GM12892 (cell line): ENCODE results near the gene CCR8.
"Not testable (repeated sequence)": the region's sequence is repeated elsewhere in the genome, so short reads cannot be mapped to it uniquely, and the experiment has no call there.

Experiments used
- DNase-seq: peaks from one replicate; pipeline ENCODE4 v3.0.0; 2011; ENCODE audit not compliant: insufficient read length
- FAIRE-seq: peaks from 2 replicates; lab custom pipeline; 2011; peaks lifted over from hg19 to GRCh38; lab: Jason Lieb, UNC
- POLR2A ChIP-seq: IDR thresholded peaks from 2 replicates; pipeline ENCODE4 v1.6.1; 2011; ENCODE audit warnings: low read depth, low read length, control low read depth
- POLR2AphosphoS5 ChIP-seq: IDR thresholded peaks from 2 replicates; pipeline ENCODE4 v1.6.1; 2011; ENCODE audit warnings: low read depth, low read length, control low read depth
- TAF1 ChIP-seq: IDR thresholded peaks from 2 replicates; pipeline ENCODE4 v1.6.1; 2011; ENCODE audit warnings: low read depth, mild to moderate bottlenecking, control low read depth, low read length, borderline replicate concordance

CCR8 gene

DNA sequence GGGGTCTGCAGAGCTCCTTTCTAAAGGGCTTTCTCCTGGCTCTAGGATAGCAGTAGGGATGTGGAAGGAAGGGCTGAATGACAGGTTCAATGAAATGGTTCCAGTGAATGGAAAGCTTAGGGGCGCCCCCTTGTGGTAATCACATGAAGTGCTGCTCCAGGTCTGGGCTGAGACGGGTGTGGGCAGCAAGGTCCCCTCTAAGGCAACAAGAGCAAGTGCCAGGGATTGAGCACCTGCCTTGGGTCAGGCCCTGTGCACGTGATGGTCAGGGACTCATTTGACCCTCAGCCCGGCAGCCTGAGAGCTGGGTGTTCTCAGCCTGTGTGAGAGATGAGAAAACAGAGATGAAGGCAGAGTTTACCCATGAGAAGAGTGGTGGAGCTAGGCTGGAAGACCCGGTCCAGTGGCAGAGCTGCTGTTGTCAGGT lies 37.6 kb upstream of the CCR8 start:
- DNase-seq (no peak), FAIRE-seq (peak; percentile 87)
- TF ChIP-seq POLR2AphosphoS5, result no peak
- no peak for TF ChIP-seq TAF1
- no peak for TF ChIP-seq POLR2A

DNA sequence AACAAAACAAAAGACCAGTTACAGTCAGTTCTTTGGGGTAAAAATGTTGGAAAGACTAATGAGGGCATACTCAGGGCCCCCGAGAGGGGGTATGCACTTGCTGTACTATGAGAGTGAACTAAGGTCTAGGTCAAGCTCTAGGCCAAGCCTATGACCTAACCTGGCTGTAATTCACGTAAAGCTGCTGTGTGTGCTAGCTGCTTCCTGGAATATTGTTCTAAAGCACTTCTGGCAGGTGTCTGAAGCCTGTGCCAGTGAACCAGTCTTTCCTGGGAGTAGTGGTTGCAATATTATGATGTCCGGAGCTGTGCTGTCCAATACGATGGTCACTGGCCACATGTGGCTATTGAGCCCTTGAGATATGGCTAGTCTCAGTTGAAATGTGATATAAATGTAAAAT lies 36.5 kb upstream of the CCR8 start:
- TF ChIP-seq POLR2A (no peak), POLR2AphosphoS5 (no peak), TAF1 (no peak)
- DNase-seq (no peak), FAIRE-seq (no peak)

DNA sequence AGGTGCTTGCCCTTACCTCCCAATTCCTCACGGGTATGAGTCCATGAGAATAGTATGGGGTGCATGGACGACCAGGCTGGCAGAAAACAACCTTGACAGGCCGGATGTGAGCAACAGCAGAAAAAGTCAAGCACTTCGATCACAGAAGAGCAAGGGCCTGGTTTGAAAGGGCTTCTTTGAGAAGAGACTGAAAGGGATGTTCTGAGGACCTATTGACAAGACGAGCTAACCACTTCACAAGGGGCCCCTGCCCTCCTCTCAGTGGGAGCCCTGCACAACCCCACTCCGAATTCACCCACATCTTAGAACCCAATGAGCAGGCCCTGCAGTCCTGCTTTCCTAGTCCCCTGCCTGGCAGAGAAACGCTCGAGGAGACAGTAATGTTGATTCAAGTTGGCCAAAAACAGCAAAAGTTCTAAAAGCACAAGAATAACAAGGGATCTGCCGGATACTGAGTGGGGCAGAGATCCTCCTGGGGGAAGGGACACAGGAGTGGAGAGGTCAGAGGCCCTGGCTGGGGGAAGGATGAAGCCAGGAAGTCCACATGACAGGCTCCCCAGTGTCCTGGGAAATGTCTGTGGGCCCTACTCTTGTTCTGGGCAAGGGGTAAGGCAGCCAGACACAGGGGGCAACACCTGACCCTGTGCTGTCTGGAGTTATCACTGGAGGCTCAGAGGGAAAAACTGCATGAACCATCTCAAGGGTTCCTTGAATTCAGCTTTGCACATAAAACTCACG lies 34.9 kb upstream of the CCR8 start:
- peak; percentile 57 for FAIRE-seq
- no peak for TF ChIP-seq TAF1
- no peak for TF ChIP-seq POLR2A
- TF ChIP-seq POLR2AphosphoS5, result no peak

DNA sequence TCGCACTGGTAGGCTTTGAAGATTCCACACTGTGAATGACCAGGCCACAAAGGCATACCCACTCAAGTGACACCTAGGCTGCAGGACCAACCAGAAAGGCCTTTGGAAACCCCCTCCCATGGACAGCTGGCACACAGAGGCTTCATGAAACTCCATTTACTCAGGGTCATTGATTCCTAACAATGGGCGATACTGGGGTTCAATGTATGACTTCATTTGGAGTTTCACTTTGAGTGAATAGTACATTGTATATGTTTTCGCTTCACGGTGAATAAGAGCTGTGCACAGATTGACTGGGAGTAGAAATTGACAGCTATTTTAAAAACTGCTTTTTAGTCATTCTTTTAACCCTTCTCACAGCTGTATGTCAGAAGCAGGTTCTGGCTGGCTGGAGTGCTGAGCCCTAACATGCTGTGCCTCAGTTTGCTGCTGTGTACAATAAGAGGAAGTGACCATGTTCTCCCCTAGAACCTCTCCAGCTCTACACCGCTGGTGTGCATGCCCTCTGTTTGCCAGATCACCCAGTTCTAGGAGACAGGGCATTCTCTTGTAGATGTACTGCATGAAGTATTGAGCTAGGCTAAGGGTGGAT lies 34.2 kb upstream of the CCR8 start:
- peak; percentile 51; the same call in 1 of the 2 replicates for TF ChIP-seq POLR2A
- no peak for TF ChIP-seq TAF1
- peak; percentile 83 for FAIRE-seq
- DNase-seq, result no peak

More for the DNA sequence above, 34.9 kb upstream of the CCR8 start:
- no peak for DNase-seq

DNA sequence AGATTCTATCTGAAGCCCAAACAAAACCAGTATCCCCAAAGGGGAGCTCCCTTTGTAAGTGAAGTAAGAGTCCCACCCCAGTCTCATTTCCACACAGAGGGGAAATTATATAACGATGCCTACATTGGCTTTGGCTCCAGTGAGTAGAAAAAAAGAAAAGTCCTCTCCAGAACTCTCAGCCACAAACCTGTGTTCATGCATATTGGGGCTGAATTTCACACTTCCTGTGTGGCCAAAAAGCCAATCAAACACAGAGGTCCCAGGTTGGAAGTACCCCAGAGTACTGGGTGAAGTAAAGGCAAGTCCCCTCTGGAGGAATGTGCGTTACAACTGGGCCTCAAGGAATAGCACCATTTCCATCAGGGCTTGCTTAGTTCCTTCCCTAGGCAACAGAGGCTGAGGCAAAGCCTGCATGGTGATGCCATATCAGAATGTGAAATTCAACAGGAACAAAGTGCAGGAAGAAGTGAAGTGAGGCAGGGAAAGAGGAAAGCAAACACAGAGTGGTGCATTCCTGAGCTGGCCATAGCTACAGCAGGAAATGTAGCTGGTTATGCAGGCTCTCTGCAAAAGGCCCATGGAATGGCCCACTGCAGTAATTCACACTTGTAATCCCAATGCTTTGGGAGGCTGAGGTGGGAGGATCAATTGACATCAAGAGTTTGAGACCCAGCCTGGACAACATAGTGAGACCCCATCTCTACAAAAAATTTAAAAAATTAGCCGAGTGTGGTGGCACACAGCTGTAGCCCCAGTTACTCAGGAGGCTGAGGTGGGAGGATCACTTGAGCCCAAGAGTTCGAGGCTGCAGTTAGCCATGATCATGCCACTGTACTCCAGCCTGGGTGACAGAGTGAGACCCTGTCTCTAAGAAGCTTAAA lies 33.1 kb upstream of the CCR8 start:
- TF ChIP-seq TAF1, result no peak
- TF ChIP-seq POLR2AphosphoS5, result no peak
- TF ChIP-seq POLR2A, result no peak
- peak; percentile 71 for FAIRE-seq
- DNase-seq, result no peak

DNA sequence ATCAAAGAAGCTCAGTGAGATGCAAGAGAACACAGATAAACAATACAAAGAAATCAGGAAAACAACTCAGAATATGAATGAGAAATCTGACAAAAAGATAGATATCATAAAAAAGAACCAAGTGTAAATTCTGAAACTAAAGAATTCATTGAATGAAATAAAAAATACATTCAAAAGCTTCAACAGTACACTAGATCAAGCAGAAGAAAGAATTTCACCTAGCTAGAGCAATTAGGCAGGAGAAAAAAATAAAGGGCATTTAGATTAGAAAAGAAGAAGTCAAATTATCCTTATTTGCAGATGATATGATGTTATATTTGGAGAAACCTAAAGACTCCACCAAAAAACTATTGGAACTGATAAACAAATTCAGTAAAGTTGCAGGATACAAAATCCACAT lies 30.2 kb upstream of the CCR8 start:
- TF ChIP-seq POLR2A, result no peak
- no peak for TF ChIP-seq TAF1
- TF ChIP-seq POLR2AphosphoS5, result no peak
- DNase-seq (no peak), FAIRE-seq (no peak)

DNA sequence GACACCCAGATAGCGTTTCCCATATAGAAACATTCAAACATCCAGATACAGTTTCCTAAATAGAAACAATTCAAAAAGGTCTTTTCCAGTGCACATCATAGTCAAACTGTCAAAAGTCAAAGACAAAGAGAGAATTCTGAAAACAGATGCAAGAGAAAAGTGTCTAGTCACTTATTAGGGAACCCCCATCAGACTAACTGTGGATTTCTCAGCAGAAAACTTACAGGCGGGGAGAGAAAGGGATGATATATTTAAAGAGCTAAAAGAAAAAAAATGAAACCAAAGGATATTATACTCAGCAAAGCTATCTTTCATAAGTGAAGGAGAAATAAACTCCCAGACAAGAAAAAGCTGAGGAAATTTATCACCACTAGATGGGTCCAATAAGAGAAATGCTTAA lies 27.3 kb upstream of the CCR8 start:
- FAIRE-seq (no peak), DNase-seq (no peak)
- TF ChIP-seq POLR2AphosphoS5 (no peak), POLR2A (no peak), TAF1 (no peak)

DNA sequence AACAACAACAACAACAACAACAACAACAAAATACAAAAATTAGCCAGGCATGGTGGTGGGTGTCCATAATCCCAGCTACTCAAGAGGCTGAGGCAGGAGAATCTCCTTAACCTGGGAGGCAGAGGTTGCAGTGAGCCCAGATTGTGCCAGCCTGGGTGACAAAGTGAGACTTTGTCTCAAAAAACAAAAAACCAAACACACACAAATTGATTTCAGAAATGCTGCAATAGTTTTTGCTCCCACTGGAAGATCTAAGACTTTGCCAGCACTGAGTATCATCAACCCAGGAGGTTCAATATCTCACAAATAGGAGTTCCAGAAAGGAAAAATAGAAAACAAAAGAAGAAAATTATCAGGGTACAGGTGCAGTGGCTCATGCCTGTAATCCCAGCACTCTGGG lies 16.2 kb upstream of the CCR8 start:
- DNase-seq (no peak), FAIRE-seq (no peak)
- TF ChIP-seq POLR2A (no peak), TAF1 (no peak), POLR2AphosphoS5 (no peak)

DNA sequence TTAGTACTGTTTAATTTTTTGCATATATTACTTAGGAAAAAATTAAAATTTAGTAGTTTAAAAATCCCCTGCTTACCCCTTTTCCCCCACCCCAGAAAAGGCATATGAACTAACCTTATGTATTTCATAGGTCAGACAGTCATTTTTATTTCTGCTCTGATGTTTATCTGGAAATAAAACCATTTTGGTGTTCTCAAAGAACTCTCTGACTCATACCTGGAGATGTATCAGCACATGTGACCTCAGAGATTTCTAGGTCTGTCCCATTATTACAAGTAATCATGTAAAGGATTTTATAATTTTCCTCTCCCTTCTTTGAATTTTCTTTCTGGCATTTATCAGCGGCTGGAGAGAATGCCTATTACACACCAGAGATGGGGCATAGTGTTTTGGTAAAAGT lies 14.1 kb upstream of the CCR8 start:
- FAIRE-seq, result no peak
- TF ChIP-seq POLR2AphosphoS5 (no peak), TAF1 (no peak), POLR2A (no peak)
- no peak for DNase-seq

DNA sequence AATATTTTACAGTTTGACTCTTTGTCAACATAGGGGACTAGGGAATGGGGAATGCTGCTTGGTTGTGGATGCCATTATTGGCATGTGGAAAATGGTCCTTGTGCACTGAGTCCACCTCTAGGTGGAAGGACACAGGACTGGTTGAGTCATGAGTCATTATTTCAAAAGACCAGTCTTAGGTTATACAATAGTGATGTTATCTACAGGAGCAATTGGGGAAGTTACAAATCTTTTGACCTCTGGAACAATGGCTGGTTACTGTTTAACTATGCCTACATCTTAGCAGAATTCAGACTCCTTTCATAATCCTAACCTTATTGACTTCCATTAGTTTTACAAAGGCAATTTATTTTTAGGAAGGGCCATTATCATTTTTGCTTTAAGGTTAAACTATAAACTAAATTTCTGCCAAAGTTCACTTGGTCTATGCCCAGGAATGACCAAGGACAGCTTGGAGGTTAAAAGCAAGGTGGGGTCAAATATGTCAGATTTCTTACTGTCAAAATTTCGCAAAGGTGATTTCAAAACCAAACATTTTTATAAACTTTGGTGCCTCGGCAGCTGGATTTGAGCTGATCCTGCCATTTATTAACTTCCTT lies 11.8 kb upstream of the CCR8 start:
- FAIRE-seq, result peak; percentile 50
- no peak for DNase-seq

DNA sequence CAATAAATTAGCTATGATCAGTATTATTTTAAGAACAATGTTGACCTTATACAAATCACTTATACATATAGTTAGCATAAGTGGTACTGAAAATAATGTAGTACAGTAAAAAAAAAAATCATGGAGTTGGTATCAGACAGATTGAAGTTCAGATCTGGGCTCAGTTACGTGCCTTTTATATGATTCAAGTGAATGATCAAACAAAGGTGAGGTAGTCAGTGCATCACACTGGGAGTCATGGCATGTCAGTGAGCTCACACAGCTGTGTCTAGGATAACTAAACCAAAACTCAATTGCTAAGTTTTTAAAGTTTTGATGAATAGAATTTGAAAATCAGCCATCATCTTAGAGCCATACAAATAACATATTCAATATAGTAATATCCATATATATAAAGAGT lies 11.2 kb upstream of the CCR8 start:
- no peak for FAIRE-seq

More for the DNA sequence above, 11.8 kb upstream of the CCR8 start:
- TF ChIP-seq TAF1 (no peak), POLR2AphosphoS5 (no peak), POLR2A (no peak)

DNA sequence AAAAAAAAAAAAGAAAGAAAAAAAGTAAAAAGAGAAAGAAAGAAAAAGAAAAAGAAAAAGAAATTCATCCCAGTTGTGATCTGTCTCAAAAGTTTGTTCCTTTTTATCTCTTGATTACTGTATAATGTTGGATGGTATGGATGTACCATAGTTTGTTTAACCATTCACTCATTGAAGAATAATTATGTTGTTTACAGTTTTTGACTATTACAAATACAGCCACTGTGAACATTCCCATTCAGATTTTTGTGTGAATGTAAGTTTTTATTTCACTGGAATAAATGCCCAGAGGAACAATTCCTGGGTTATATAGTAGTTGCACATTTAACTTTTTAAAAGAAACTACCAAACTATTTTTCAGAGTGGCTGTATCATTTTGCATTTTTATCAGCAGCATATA lies 10.3 kb upstream of the CCR8 start:
- FAIRE-seq, result no peak
- TF ChIP-seq POLR2AphosphoS5 (no peak), POLR2A (no peak), TAF1 (no peak)
- DNase-seq, result no peak

More for the DNA sequence above, 11.2 kb upstream of the CCR8 start:
- no peak for DNase-seq
- no peak for TF ChIP-seq POLR2A
- TF ChIP-seq TAF1, result no peak
- no peak for TF ChIP-seq POLR2AphosphoS5

DNA sequence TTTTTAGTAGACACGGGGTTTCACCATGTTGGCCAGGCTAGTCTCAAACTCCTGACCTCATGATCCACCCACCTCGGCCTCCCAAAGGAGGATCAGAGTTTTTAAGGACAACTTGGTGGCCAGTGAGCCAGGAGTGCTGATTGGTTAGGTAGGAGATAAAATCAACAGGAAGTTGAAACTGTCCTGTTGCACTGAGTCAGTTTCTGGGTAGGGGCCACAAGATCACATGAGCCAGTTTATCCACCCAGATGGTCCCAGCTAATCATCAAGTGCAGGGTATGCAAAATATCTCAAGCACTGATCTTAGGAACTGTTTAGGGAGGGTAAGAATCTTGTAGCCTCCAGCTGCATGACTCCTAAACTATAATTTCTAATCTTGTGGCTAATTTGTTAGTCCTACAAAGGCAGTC lies 7.9 kb upstream of the CCR8 start:
- not testable (repeated sequence) for FAIRE-seq, DNase-seq

DNA sequence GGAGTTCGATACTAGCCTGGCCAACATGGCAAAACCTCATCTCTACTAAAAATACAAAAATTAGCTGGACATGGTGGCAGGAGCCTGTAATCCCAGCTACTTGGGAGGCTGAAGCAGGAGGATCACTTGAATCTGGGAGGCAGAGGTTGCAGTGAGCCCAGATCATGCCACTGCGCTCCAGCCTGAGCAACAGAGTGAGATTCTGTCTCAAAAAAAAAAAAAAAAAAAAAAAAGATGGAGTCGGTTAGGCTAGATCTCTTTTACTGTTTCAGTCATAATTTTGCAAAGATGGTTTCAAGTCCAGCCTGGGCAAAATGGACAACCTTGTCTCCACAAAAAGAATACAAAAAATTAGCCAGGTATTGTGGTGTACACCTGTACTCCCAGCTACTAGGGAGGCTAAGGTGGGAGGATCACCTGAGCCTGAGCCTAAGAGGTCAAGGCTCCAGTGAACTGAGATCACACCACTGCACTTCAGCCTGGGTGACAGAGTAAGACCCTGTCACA lies 7.2 kb upstream of the CCR8 start:
- FAIRE-seq, DNase-seq: not testable (repeated sequence)
